ENCODE measurements around the gene ZNF385B.

Gene ZNF385B

GRCh38 chr2:179692610-179693009, 168.8 kb downstream of the ZNF385B start:
- no peak overlapping the region for H3K4me3 ChIP-seq (replicated peaks; ENCODE audit: low read depth, low read length)
- TF ChIP-seq CTCF (IDR thresholded peaks at IDR 0.05; ENCODE audit: low read length, missing control alignments): no peak
- DNase-seq (ENCODE audit: low read depth): no peak

GRCh38 chr2:179692043-179692442, 169.4 kb downstream of the ZNF385B start:
- TF ChIP-seq CTCF (IDR thresholded peaks at IDR 0.05; ENCODE audit: low read length, missing control alignments): no peak
- DNase-seq (ENCODE audit: low read depth): no peak

GRCh38 chr2:179691235-179691634, 170.2 kb downstream of the ZNF385B start:
- no peak for DNase-seq (ENCODE audit: low read depth)
- no peak for TF ChIP-seq CTCF (IDR thresholded peaks at IDR 0.05; ENCODE audit: low read length, missing control alignments)
- H3K4me3 ChIP-seq (replicated peaks; ENCODE audit: low read depth, low read length): no peak overlapping the region

More at GRCh38 chr2:179692043-179692442, 169.4 kb downstream of the ZNF385B start:
- H3K4me3 ChIP-seq (replicated peaks; ENCODE audit: low read depth, low read length): no peak overlapping the region

GRCh38 chr2:179686718-179687342, 174.6 kb downstream of the ZNF385B start:
- DNase-seq (ENCODE audit: low read depth): no peak
- H3K4me3 ChIP-seq (replicated peaks; ENCODE audit: low read depth, low read length): no peak overlapping the region
- no peak for TF ChIP-seq CTCF (IDR thresholded peaks at IDR 0.05; ENCODE audit: low read length, missing control alignments)

- TF ChIP-seq CTCF (IDR thresholded peaks at IDR 0.05; ENCODE audit: low read length, missing control alignments): no peak
- DNase-seq (ENCODE audit: low read depth): no peak
- no peak overlapping the region for H3K4me3 ChIP-seq (replicated peaks; ENCODE audit: low read depth, low read length)
Observed at GRCh38 chr2:179686069-179686468, 175.3 kb downstream of the ZNF385B start.

GRCh38 chr2:179685146-179685545, 176.3 kb downstream of the ZNF385B start:
- no peak overlapping the region for H3K4me3 ChIP-seq (replicated peaks; ENCODE audit: low read depth, low read length)
- no peak for TF ChIP-seq CTCF (IDR thresholded peaks at IDR 0.05; ENCODE audit: low read length, missing control alignments)
- no peak for DNase-seq (ENCODE audit: low read depth)

GRCh38 chr2:179682756-179683155, 178.7 kb downstream of the ZNF385B start:
- DNase-seq (ENCODE audit: low read depth): no peak
- no peak overlapping the region for H3K4me3 ChIP-seq (replicated peaks; ENCODE audit: low read depth, low read length)
- TF ChIP-seq CTCF (IDR thresholded peaks at IDR 0.05; ENCODE audit: low read length, missing control alignments): no peak

Data from fibroblast of pulmonary artery (primary cell).